ENCODE measurements around the gene CDHR3. TPM values are rescaled to one million over a fixed set of nuclear protein-coding genes. Genes with fewer than 3 reads are reported as not detected.

Gene CDHR3
- total RNA-seq, 1 experiment from 2014 or later = 6.5 TPM

DNA sequence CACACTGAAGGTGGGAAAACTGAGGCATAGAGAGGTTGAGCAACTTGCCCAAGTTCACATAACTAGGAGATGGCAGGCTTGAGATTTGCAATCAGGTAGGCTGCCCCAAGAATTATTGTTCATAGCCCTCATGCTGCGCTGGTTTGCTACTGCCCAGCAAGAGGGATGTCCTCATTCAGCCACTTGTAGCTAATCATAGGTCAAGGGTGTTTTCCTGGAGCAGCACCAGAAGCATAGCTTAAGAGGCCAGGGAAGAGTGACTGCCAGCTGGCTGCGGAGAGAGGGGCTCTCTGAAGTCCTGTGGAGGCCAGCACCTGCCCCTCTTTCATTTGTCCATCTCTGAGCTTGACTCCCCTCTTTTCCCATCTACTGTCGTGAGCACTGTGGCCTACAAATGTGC, 15.0 kb downstream of the CDHR3 start:
- H3K27me3 ChIP-seq (ENCODE audit: control insufficient read depth, insufficient read depth, low read length) = no peaks in the 10 kb centered on the region
- no TSS peak for BruUV-seq (replicated peaks)
- in situ Hi-C loops (cut with HindIII; ENCODE audit: low pct_unique_long_range_greater_than_20kb, low sequenced_read_pairs) (no loop called here), intact Hi-C loops (cut with micrococcal nuclease; ENCODE audit: unreplicated experiment) (no loop called here)
- no peaks in the 10 kb centered on the region for H3K9me3 ChIP-seq (ENCODE audit: control insufficient read depth, insufficient read depth, low read depth, low read length)
- CTCF ChIA-PET = no interaction called here
- H3K27ac ChIP-seq (ENCODE audit: low read length) = no peak overlapping the region
- ATAC-seq = no peak
- H3K4me1 ChIP-seq (ENCODE audit: control insufficient read depth, insufficient read depth, low read length) = no peaks in the 10 kb centered on the region
- POLR2A ChIA-PET = no interaction called here
- no peak for DNase-seq (ENCODE audit: low read depth, low spot score)
- TF ChIP-seq POLR2AphosphoS5 (IDR thresholded peaks at IDR 0.05; ENCODE audit: low read depth, low read length) = no peak
- TF ChIP-seq, protein P1, sequence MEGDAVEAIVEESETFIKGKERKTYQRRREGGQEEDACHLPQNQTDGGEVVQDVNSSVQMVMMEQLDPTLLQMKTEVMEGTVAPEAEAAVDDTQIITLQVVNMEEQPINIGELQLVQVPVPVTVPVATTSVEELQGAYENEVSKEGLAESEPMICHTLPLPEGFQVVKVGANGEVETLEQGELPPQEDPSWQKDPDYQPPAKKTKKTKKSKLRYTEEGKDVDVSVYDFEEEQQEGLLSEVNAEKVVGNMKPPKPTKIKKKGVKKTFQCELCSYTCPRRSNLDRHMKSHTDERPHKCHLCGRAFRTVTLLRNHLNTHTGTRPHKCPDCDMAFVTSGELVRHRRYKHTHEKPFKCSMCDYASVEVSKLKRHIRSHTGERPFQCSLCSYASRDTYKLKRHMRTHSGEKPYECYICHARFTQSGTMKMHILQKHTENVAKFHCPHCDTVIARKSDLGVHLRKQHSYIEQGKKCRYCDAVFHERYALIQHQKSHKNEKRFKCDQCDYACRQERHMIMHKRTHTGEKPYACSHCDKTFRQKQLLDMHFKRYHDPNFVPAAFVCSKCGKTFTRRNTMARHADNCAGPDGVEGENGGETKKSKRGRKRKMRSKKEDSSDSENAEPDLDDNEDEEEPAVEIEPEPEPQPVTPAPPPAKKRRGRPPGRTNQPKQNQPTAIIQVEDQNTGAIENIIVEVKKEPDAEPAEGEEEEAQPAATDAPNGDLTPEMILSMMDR (IDR thresholded peaks at IDR 0.05) = no peak
- TF ChIP-seq SIN3A (IDR thresholded peaks at IDR 0.05; ENCODE audit: borderline replicate concordance, insufficient read depth, low read depth, low read length) = no peak
- TF ChIP-seq TCF7L2 (IDR thresholded peaks at IDR 0.05; ENCODE audit: low read depth, low read length) = no peak
- TF ChIP-seq, protein P2, sequence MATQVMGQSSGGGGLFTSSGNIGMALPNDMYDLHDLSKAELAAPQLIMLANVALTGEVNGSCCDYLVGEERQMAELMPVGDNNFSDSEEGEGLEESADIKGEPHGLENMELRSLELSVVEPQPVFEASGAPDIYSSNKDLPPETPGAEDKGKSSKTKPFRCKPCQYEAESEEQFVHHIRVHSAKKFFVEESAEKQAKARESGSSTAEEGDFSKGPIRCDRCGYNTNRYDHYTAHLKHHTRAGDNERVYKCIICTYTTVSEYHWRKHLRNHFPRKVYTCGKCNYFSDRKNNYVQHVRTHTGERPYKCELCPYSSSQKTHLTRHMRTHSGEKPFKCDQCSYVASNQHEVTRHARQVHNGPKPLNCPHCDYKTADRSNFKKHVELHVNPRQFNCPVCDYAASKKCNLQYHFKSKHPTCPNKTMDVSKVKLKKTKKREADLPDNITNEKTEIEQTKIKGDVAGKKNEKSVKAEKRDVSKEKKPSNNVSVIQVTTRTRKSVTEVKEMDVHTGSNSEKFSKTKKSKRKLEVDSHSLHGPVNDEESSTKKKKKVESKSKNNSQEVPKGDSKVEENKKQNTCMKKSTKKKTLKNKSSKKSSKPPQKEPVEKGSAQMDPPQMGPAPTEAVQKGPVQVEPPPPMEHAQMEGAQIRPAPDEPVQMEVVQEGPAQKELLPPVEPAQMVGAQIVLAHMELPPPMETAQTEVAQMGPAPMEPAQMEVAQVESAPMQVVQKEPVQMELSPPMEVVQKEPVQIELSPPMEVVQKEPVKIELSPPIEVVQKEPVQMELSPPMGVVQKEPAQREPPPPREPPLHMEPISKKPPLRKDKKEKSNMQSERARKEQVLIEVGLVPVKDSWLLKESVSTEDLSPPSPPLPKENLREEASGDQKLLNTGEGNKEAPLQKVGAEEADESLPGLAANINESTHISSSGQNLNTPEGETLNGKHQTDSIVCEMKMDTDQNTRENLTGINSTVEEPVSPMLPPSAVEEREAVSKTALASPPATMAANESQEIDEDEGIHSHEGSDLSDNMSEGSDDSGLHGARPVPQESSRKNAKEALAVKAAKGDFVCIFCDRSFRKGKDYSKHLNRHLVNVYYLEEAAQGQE (IDR thresholded peaks at IDR 0.05; ENCODE audit: insufficient read depth in 1 of 2, low read depth in 2 of 2, low read length in 1 of 2) = no peak
- H3K36me3 ChIP-seq (ENCODE audit: control insufficient read depth, insufficient read depth, low read length) = no peaks in the 10 kb centered on the region
- H3K4me3 ChIP-seq (ENCODE audit: low read depth in 2 of 2, low read length in 2 of 2) = no peak overlapping the region

DNA sequence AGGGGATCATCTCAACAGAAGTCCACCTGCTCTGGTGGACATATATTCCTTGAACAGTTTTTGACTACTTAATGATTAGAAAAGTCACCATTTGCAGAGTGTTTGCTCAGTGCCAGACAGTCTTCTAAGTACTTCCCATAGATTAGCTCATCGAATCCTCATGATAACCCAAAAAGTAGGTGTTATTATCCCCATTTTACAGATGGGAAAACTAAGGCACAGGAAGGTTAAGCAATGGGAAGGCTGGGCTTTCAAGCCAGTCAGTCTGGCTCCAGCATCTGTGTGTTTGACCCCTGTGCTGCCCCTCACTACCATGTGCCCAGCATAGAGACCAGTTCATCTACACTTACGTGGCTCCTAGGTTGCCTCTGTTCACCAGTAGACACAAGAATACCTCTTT, 15.9 kb downstream of the CDHR3 start:
- H3K9me3 ChIP-seq (ENCODE audit: control insufficient read depth, insufficient read depth, low read depth, low read length) = no peaks in the 10 kb centered on the region
- ChIA-PET POLR2A (no interaction called here), CTCF (no interaction called here)
- intact Hi-C loops (cut with micrococcal nuclease; ENCODE audit: unreplicated experiment) (no loop called here), in situ Hi-C loops (cut with HindIII; ENCODE audit: low pct_unique_long_range_greater_than_20kb, low sequenced_read_pairs) (no loop called here)
- DNase-seq (ENCODE audit: low read depth, low spot score) (no peak), ATAC-seq (no peak)
- no peak overlapping the region for H3K27ac ChIP-seq (ENCODE audit: low read length)
- no peaks in the 10 kb centered on the region for H3K4me1 ChIP-seq (ENCODE audit: control insufficient read depth, insufficient read depth, low read length)
- TF ChIP-seq, protein P1 (IDR thresholded peaks at IDR 0.05) = no peak
- TF ChIP-seq, protein P2 (IDR thresholded peaks at IDR 0.05; ENCODE audit: insufficient read depth in 1 of 2, low read depth in 2 of 2, low read length in 1 of 2) = no peak
- no peak for TF ChIP-seq SIN3A (IDR thresholded peaks at IDR 0.05; ENCODE audit: borderline replicate concordance, insufficient read depth, low read depth, low read length)
- no peak for TF ChIP-seq POLR2AphosphoS5 (IDR thresholded peaks at IDR 0.05; ENCODE audit: low read depth, low read length)
- no peak for TF ChIP-seq TCF7L2 (IDR thresholded peaks at IDR 0.05; ENCODE audit: low read depth, low read length)
- BruUV-seq (replicated peaks) = no TSS peak
- H3K27me3 ChIP-seq (ENCODE audit: control insufficient read depth, insufficient read depth, low read length) = no peaks in the 10 kb centered on the region
- no peak overlapping the region for H3K4me3 ChIP-seq (ENCODE audit: low read depth in 2 of 2, low read length in 2 of 2)
- H3K36me3 ChIP-seq (ENCODE audit: control insufficient read depth, insufficient read depth, low read length) = no peaks in the 10 kb centered on the region

Data from Panc1 (cell line).